Type B pancreatic cell (in vitro differentiated cells): Measurements from ENCODE around the gene FLRT2. TPM values are rescaled to one million over a fixed set of nuclear protein-coding genes. Genes with fewer than 3 reads are reported as not detected.

Experiments
- DNase-seq: peaks from one replicate; pipeline ENCODE4 v3.0.0; 2021; ENCODE audit warnings: mixed read lengths; ENCODE audit not compliant: unreplicated experiment; ENCODE audit errors: extremely low spot score
- H3K27ac Mint-ChIP-seq: 2 replicates; pipeline ENCODE4 v1.8.0; 2021; ENCODE audit warnings: mild to moderate bottlenecking, mixed read lengths
- H3K27me3 Mint-ChIP-seq: 2 replicates; pipeline ENCODE4 v1.8.0; 2021; ENCODE audit warnings: mixed read lengths
- H3K36me3 Mint-ChIP-seq: 2 replicates; pipeline ENCODE4 v1.8.0; 2021; ENCODE audit warnings: mixed read lengths
- H3K4me1 Mint-ChIP-seq: one replicate; pipeline ENCODE4 v1.8.0; 2021; ENCODE audit warnings: mixed read lengths; ENCODE audit not compliant: unreplicated experiment
- H3K4me3 Mint-ChIP-seq: 2 replicates; pipeline ENCODE4 v1.8.0; 2021; ENCODE audit warnings: mild to moderate bottlenecking, mixed read lengths
- H3K9me3 Mint-ChIP-seq: 2 replicates; pipeline ENCODE4 v1.8.0; 2021; ENCODE audit warnings: mixed read lengths
- CTCF ChIP-seq: fragments of 200-600 bp; sonication (generic); conservative IDR thresholded peaks from 2 replicates; pipeline ENCODE4 v1.5.0; 2021; ENCODE audit warnings: antibody characterized with exemption, mild to moderate bottlenecking
- total RNA-seq: library from RNA; stranded (reverse); gene quantifications from 2 replicates; pipeline ENCODE4 v1.2.1, GENCODE V29; 2021; ENCODE audit warnings: low replicate concordance

The FLRT2 gene
- total RNA-seq, 1 donor from 2014 or later: 127 TPM

GRCh38 chr14:85622986-85623685, 93.2 kb downstream of the FLRT2 start:
- Mint-ChIP-seq H3K27me3 (no peaks in the 10 kb centered on the region), H3K36me3 (peaks cover 35% of the 10 kb centered on the region), H3K4me3 (no peak overlapping the region), H3K27ac (no peak overlapping the region), H3K9me3 (no peaks in the 10 kb centered on the region), H3K4me1 (peaks cover 3% of the 10 kb centered on the region)
- DNase-seq: no peak
- TF ChIP-seq CTCF: no peak

GRCh38 chr14:85625925-85626585, 96.1 kb downstream of the FLRT2 start:
- H3K27ac Mint-ChIP-seq: no peak overlapping the region
- no peak for TF ChIP-seq CTCF
- no peak for DNase-seq

GRCh38 chr14:85634205-85634604, 104.3 kb downstream of the FLRT2 start:
- Mint-ChIP-seq H3K27ac (no peak overlapping the region), H3K4me3 (no peak overlapping the region), H3K9me3 (no peaks in the 10 kb centered on the region), H3K4me1 (no peaks in the 10 kb centered on the region), H3K36me3 (no peaks in the 10 kb centered on the region), H3K27me3 (no peaks in the 10 kb centered on the region)
- DNase-seq: no peak
- no peak for TF ChIP-seq CTCF

More at GRCh38 chr14:85625925-85626585, 96.1 kb downstream of the FLRT2 start:
- Mint-ChIP-seq H3K36me3 (peaks cover 26% of the 10 kb centered on the region), H3K27me3 (no peaks in the 10 kb centered on the region), H3K9me3 (no peaks in the 10 kb centered on the region), H3K4me3 (no peak overlapping the region), H3K4me1 (no peaks in the 10 kb centered on the region)

GRCh38 chr14:85644211-85644610, 114.3 kb downstream of the FLRT2 start:
- Mint-ChIP-seq H3K4me1 (no peaks in the 10 kb centered on the region), H3K9me3 (no peaks in the 10 kb centered on the region), H3K36me3 (no peaks in the 10 kb centered on the region), H3K27ac (no peak overlapping the region), H3K27me3 (peaks cover 6% of the 10 kb centered on the region), H3K4me3 (no peak overlapping the region)
- TF ChIP-seq CTCF: no peak
- no peak for DNase-seq

- no peak overlapping the region for H3K4me3 Mint-ChIP-seq
- H3K36me3 Mint-ChIP-seq: no peaks in the 10 kb centered on the region
- no peaks in the 10 kb centered on the region for H3K4me1 Mint-ChIP-seq
- no peak for DNase-seq
- H3K27ac Mint-ChIP-seq: no peak overlapping the region
- peaks cover 2% of the 10 kb centered on the region for H3K9me3 Mint-ChIP-seq
- no peak for TF ChIP-seq CTCF
- no peaks in the 10 kb centered on the region for H3K27me3 Mint-ChIP-seq
Observed at GRCh38 chr14:85653029-85653428, 123.1 kb downstream of the FLRT2 start.
